GM12892 (cell line): Measurements from ENCODE around the gene SPATA25.
"Not testable (repeated sequence)": the region's sequence is repeated elsewhere in the genome, so short reads cannot be mapped to it uniquely, and the experiment has no call there.

ENCODE experiments used
- DNase-seq: peaks from one replicate; pipeline ENCODE4 v3.0.0; 2011; ENCODE audit not compliant: insufficient read length
- FAIRE-seq: peaks from 2 replicates; lab custom pipeline; 2011; peaks lifted over from hg19 to GRCh38; lab: Jason Lieb, UNC
- POLR2A ChIP-seq: IDR thresholded peaks from 2 replicates; pipeline ENCODE4 v1.6.1; 2011; ENCODE audit warnings: low read depth, low read length, control low read depth
- POLR2AphosphoS5 ChIP-seq: IDR thresholded peaks from 2 replicates; pipeline ENCODE4 v1.6.1; 2011; ENCODE audit warnings: low read depth, low read length, control low read depth
- TAF1 ChIP-seq: IDR thresholded peaks from 2 replicates; pipeline ENCODE4 v1.6.1; 2011; ENCODE audit warnings: low read depth, mild to moderate bottlenecking, control low read depth, low read length, borderline replicate concordance

SPATA25 gene

DNA sequence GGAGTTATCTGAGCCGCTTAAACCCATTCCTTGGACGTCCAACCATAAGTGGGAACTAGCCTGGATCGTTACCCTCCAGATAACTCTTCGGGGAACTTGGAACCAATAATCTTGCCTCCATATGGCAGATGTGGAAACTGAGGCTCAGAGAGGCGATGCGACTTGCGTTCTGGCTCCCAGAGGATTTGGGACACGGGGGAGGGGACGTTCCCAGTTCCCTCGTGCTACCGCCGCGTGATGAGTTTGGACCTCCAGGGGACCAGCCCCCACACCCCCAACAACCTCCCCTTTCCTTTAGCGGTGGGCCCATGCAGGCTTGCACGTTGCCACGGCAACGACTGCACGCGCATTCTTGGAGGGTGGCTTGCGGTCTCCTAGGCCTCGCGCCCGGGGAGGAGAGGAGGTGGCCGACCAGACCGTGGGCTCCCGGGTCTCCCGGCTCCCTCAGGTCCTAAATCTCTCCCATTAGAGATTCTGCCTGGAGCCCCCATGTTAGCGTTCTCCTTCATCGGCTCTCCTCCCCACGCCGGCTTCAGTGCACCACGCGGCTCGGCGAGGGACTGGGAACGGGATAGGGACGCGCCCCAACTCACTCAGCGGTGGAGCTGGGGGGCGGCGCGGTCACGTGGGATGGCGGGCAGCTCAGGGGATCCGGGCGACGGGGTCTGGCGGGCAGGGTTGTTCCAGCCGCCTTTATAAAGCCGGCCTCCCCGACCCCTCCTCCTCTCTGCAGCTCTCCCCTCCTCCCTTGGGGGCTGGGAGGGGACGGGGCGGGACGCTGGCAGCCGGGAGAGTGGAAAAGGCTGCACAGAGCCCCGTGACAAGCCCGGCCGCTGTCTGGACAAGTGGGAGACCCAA, 24.3 kb upstream of the SPATA25 start, which contains the start of gene PLTP:
Gene PLTP (minus strand): TSS at position 670 of the 858 bp plus-strand sequence. CDS start 703 bp downstream, outside the sequence.
- FAIRE-seq (no peak), DNase-seq (no peak)

GRCh38 chr20:45910670-45911485, 23.5 kb upstream of the SPATA25 start:
- FAIRE-seq (peak; percentile 89), DNase-seq (peak; percentile 95)
- TF ChIP-seq POLR2A (peak; percentile 55; the same call in 1 of the 2 replicates), TAF1 (peak; percentile 73; the same call in 1 of the 2 replicates), POLR2AphosphoS5 (peak; percentile 61)

More for the DNA sequence above, 24.3 kb upstream of the SPATA25 start, which contains the start of gene PLTP:
- TF ChIP-seq POLR2A (no peak), POLR2AphosphoS5 (no peak), TAF1 (no peak)

DNA sequence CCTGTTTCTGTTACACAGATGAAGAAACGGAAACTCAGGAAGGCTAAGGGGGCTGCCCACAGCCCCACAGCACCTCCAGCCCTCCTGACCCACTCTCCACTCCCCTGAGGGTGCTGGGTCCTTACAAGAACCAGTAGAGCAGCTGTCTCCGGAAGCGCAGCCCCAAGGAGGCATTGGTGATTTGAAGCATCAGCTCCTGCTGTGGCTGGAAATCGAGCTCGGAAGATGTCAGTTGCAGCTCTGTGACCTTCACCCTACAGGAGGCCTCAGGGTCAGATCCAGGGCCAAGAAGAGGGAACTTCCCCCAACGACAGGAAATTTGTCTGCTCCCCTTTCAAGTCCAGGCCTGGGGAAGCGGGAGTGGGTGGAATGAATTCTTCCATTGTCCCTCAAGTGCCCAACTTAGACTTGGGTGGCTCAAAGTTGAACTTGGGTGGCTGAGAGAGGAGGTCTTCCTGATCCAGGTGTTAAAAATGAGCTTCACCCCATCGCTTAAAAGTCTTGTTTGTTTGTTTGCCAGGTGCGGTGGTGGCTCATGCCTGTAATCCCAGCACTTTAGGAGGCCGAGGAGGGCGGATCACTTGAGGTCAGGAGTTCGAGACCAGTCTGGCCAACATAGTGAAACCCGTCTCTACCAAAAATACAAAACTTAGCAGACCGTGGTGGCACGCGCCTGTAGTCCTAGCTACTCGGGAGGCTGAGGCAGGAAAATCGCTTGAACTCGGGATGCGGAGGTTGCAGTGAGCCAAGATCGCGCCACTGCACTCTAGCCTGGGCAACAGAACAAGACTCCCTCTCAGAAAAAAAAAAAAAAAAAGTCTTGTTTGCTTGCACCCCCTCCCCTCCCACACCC, 22.6 kb upstream of the SPATA25 start:
- TF ChIP-seq POLR2AphosphoS5 (no peak), TAF1 (no peak), POLR2A (no peak)
- FAIRE-seq, result no peak
- no peak for DNase-seq

DNA sequence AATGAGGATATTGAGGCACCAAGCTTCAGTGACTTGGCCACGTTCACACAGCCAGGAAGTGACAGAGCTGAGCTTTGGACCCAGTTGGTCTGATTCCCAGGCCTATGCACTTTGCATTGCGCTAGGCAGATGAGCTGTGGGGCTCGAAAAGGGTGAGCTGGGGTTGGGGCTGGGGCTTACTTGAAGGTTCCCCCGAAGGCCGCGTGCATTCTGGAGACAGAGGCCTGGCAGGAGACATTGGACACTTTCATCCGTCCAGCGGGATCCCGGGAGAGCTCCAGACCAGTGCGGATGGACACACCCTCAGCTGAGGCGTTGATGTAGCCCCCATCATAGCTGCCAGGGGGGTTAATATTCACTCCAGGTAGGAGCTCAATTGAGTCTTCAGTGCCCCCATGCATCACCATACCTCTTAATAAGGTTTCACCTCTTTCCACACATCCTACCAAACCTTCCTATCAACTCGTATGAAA, 21.9 kb upstream of the SPATA25 start:
- FAIRE-seq, result no peak
- TF ChIP-seq TAF1, result no peak
- no peak for TF ChIP-seq POLR2AphosphoS5
- TF ChIP-seq POLR2A, result no peak

DNA sequence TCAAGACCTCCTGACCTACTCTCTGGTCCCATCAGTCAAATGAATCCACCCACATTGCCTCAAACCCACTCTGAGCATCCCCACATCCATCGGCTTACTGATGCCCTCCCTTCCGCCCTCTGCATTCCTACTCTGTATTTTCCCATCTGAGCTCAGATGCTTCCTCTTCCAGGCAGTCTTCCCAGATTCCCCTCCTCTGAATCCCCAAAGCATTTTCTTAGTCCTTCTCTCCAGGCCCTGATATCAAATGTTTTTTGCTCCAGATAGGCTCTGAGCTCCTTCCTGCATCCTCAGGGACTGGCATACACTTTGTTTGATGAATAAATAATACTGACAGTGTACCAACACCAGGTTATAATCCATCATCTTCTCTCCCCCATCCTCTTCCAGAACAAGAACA, 20.7 kb upstream of the SPATA25 start:
- DNase-seq (no peak), FAIRE-seq (no peak)
- TF ChIP-seq POLR2AphosphoS5, result no peak
- no peak for TF ChIP-seq POLR2A
- no peak for TF ChIP-seq TAF1

More for the DNA sequence above, 21.9 kb upstream of the SPATA25 start:
- DNase-seq, result no peak

GRCh38 chr20:45907219-45907948, 20.0 kb upstream of the SPATA25 start:
- FAIRE-seq (no peak), DNase-seq (no peak)
- TF ChIP-seq POLR2AphosphoS5, result no peak

DNA sequence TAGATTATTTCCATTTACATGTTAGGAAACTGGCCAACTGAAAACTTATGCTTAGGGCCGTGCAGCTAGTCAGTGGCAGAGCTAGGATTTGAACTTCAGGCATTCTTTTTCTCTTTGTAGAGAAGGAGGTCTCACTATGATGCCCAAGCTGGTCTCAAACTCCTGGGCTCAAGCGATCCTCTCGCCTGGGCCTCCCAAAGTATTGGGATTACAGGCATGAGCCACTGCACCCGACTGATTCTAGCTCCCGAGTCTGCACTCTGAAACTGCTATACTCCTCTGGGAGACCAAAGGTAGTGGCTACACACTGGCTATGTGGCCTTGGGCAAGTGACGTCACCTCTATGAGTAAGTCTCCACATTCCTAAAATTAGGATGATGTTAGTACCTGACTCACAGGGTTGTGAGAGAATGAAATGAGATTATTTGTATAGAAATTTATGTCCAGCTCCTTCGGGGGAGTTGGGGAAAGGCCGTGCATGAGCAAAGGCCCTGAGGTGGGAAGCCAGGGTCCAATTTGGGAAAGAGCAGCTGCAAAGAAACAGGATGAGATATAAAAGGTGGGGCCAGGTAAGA, 18.2 kb upstream of the SPATA25 start:
- DNase-seq (no peak), FAIRE-seq (no peak)
- TF ChIP-seq POLR2A (no peak), POLR2AphosphoS5 (no peak), TAF1 (no peak)

DNA sequence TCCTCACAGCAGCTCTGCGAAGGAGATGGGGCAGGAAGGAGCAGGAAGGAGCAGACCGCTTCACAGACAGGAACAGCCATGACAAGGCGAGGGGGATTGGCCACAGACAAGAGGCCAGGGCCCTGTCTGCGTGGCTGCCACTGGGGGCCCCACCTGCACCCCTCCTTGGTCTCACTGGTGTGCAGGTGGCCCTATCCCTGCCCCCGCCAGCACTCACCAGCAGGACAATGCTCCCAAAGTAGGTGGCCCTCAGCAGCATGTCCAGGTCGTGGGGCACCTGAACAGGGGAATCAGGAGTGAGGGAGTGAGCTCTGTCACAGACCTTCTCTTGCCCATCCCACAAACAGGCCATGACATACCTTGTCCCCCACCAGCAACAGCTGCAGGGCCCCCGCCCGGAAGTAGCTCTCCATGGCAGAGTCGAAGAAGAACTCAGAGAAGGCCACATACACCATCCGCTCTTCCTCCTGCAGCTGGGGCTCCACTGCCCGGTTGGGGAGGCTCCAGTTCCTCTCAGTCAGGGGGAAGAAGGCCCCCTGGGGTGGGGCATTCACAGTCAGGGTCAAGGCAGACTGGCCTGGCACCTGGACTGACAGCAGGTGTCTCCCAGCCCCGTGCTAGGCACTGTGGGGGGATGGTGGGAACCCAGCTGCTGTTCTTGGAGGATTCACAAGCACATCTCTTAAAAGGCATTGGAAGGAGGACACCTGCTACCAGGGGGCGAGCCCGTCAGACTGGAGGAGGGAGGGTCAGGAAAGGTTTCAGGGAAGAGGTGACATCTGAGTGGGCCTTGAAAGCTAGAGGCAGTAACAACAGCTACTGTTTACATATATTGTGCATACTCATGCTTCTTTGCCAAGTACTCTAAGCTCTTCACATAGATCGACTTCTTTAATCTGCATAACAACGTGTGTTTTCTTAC, 17.4 kb upstream of the SPATA25 start:
- DNase-seq, result no peak
- TF ChIP-seq POLR2A, result no peak
- TF ChIP-seq POLR2AphosphoS5, result no peak
- TF ChIP-seq TAF1, result no peak
- no peak for FAIRE-seq

DNA sequence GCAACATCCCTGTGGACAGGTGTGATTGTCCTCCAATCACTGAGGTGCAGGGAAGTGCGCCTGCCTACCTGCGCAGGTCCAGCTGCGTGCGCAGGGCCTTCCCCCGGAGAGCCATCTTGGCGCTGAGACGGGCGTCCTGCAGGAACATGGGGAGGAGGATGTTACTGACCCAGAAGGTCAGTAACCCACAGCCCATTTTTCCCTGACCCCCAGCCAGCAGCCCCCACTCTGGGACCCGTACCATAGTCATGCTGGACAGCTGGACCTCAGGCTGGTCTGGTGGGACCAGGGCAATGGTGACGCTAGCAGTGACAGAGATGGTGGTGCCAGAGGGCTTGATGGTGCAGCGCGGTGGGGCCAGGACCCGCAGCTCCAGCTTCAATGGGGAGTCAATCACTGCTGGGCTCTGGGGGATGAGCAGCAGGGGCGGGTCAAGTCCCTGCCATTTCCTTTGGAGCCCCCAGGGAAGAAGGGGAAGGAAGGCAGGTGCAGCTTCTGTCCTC, 14.8 kb upstream of the SPATA25 start:
- DNase-seq (no peak), FAIRE-seq (no peak)
- TF ChIP-seq TAF1 (no peak), POLR2AphosphoS5 (no peak), POLR2A (no peak)

- not testable (repeated sequence) for FAIRE-seq, DNase-seq
Observed at GRCh38 chr20:45901332-45901731, 13.9 kb upstream of the SPATA25 start.
